ENCODE measurements around the gene KIF21B.

Gene KIF21B

DNA sequence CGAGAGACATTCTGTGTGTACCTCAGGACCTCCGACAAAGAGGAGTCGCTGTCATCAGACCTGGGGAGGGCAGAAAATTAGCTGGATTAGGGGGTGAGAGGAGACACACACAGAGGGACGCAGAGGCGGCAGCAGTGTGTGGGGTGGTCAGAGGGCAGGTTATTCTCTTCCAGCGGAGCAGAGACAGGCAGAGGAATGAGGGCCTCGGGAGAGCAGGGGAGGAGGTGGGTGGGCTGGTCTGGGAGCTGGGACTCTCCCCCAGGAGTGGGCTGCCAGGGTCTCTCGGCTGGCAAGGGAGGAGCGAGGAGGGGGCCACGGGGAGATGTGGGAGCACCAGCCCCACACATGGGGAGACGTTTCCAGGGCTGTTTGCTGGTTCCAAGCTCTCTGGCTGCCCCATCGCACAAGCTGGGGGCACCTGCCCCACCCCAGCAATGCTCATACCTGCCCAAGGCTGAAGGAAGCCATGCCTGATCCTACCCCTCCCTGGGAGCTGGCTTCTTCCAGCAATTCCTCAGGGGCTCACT lies 40.4 kb downstream of the KIF21B start:
- TF ChIP-seq EP300 (IDR thresholded peaks at IDR 0.05; ENCODE audit: borderline replicate concordance) (no peak), TEAD4 (IDR thresholded peaks at IDR 0.05) (no peak), FOXM1 (IDR thresholded peaks at IDR 0.05; ENCODE audit: borderline replicate concordance, low read depth) (no peak), NFIC (IDR thresholded peaks at IDR 0.05) (no peak), CREB1 (IDR thresholded peaks at IDR 0.05; ENCODE audit: low read depth) (no peak), RAD21 (IDR thresholded peaks at IDR 0.05; ENCODE audit: low read depth) (no peak), YY1 (IDR thresholded peaks at IDR 0.05; ENCODE audit: low read depth) (no peak), ZBTB7A (IDR thresholded peaks at IDR 0.05; ENCODE audit: low read depth) (no peak), CEBPB (IDR thresholded peaks at IDR 0.05) (no peak), TAF1 (IDR thresholded peaks at IDR 0.05; ENCODE audit: low read depth) (no peak), EGR1 (IDR thresholded peaks at IDR 0.05) (no peak), TCF12 (IDR thresholded peaks at IDR 0.05; ENCODE audit: low read depth) (no peak)
- TF ChIP-seq, protein P1, sequence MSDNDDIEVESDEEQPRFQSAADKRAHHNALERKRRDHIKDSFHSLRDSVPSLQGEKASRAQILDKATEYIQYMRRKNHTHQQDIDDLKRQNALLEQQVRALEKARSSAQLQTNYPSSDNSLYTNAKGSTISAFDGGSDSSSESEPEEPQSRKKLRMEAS (IDR thresholded peaks at IDR 0.05): no peak
- TF ChIP-seq, protein P2, sequence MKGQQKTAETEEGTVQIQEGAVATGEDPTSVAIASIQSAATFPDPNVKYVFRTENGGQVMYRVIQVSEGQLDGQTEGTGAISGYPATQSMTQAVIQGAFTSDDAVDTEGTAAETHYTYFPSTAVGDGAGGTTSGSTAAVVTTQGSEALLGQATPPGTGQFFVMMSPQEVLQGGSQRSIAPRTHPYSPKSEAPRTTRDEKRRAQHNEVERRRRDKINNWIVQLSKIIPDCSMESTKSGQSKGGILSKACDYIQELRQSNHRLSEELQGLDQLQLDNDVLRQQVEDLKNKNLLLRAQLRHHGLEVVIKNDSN (IDR thresholded peaks at IDR 0.05): no peak
- TF ChIP-seq, protein P3, sequence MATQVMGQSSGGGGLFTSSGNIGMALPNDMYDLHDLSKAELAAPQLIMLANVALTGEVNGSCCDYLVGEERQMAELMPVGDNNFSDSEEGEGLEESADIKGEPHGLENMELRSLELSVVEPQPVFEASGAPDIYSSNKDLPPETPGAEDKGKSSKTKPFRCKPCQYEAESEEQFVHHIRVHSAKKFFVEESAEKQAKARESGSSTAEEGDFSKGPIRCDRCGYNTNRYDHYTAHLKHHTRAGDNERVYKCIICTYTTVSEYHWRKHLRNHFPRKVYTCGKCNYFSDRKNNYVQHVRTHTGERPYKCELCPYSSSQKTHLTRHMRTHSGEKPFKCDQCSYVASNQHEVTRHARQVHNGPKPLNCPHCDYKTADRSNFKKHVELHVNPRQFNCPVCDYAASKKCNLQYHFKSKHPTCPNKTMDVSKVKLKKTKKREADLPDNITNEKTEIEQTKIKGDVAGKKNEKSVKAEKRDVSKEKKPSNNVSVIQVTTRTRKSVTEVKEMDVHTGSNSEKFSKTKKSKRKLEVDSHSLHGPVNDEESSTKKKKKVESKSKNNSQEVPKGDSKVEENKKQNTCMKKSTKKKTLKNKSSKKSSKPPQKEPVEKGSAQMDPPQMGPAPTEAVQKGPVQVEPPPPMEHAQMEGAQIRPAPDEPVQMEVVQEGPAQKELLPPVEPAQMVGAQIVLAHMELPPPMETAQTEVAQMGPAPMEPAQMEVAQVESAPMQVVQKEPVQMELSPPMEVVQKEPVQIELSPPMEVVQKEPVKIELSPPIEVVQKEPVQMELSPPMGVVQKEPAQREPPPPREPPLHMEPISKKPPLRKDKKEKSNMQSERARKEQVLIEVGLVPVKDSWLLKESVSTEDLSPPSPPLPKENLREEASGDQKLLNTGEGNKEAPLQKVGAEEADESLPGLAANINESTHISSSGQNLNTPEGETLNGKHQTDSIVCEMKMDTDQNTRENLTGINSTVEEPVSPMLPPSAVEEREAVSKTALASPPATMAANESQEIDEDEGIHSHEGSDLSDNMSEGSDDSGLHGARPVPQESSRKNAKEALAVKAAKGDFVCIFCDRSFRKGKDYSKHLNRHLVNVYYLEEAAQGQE (IDR thresholded peaks at IDR 0.05; ENCODE audit: low read depth): no peak

DNA sequence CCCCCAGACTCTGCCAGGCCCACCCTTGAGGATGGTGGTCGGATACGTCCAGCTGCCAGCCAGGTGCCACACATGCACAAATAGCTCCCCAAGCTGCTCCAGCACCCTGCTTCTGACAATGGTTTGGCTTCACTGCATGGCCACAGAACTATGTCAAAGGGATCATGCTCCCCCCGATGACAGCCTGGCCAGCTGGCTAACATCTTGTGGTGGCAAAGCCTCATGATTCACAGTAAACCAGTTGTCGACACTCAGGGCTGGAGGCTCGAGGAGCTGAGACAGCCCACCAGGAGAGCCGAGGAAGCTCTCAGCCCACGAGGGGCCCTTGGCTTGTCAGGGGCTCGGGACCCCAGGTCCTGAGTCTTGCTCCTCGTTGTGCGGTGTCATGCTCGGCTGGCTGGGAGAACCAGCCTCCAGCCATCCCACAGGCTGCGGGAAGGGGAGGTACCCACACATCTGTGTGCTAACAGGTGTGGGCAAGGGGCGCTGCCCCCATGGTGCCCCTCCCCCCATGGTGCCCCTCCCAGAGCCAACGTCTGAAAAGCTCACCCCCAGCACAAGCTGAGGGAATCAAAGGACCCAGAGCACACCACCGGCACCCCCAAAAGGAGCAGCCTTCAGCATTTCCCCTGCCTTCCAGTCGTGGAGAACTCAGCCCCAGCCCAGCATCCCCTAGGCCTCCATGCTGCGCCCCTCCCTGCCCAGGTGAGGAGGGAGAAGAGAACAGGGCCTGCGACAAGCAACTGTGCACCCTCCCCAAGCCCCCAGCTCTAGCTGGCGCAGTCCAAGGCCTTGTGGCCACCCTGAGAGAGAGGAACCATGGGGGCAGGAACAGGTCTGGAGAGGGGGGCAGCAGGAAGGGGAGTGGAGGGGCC lies 41.2 kb downstream of the KIF21B start:
- TF ChIP-seq EP300 (IDR thresholded peaks at IDR 0.05; ENCODE audit: borderline replicate concordance) (no peak), CEBPB (IDR thresholded peaks at IDR 0.05) (no peak), YY1 (IDR thresholded peaks at IDR 0.05; ENCODE audit: low read depth) (no peak), FOXM1 (IDR thresholded peaks at IDR 0.05; ENCODE audit: borderline replicate concordance, low read depth) (no peak), TAF1 (IDR thresholded peaks at IDR 0.05; ENCODE audit: low read depth) (no peak), TCF12 (IDR thresholded peaks at IDR 0.05; ENCODE audit: low read depth) (no peak), CREB1 (IDR thresholded peaks at IDR 0.05; ENCODE audit: low read depth) (no peak), NFIC (IDR thresholded peaks at IDR 0.05) (no peak), EGR1 (IDR thresholded peaks at IDR 0.05) (no peak), RAD21 (IDR thresholded peaks at IDR 0.05; ENCODE audit: low read depth) (no peak), ZBTB7A (IDR thresholded peaks at IDR 0.05; ENCODE audit: low read depth) (no peak), TEAD4 (IDR thresholded peaks at IDR 0.05) (no peak)
- TF ChIP-seq, protein P2 (IDR thresholded peaks at IDR 0.05): no peak
- TF ChIP-seq, protein P1 (IDR thresholded peaks at IDR 0.05): no peak
- TF ChIP-seq, protein P3 (IDR thresholded peaks at IDR 0.05; ENCODE audit: low read depth): no peak

DNA sequence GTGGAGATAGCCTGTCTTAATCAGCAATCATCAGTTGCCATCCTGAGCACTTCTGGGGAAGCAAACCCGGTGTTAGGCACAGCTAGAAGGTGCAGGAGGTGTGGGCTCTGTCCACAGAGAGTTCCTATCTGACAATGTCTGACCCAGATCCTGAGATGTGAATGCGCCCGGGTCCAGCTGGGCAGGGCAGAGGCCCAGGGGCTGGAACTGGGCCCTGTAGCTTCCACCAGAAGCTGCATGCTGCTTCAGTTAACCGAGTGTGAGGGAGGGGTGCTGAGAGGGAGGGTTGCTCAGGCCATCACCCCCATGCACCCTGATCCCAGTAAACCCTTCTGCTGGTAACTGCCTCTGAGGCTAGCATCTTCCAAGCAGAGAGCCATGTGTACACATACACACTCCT lies 42.2 kb downstream of the KIF21B start:
- TF ChIP-seq EGR1 (IDR thresholded peaks at IDR 0.05): no peak
- TF ChIP-seq, protein P2 (IDR thresholded peaks at IDR 0.05): no peak
- TF ChIP-seq TCF12 (IDR thresholded peaks at IDR 0.05; ENCODE audit: low read depth): no peak
- no peak for TF ChIP-seq TEAD4 (IDR thresholded peaks at IDR 0.05)
- TF ChIP-seq RAD21 (IDR thresholded peaks at IDR 0.05; ENCODE audit: low read depth): no peak
- no peak for TF ChIP-seq NFIC (IDR thresholded peaks at IDR 0.05)
- TF ChIP-seq, protein P3 (IDR thresholded peaks at IDR 0.05; ENCODE audit: low read depth): no peak
- no peak for TF ChIP-seq EP300 (IDR thresholded peaks at IDR 0.05; ENCODE audit: borderline replicate concordance)
- no peak for TF ChIP-seq CREB1 (IDR thresholded peaks at IDR 0.05; ENCODE audit: low read depth)
- TF ChIP-seq, protein P1 (IDR thresholded peaks at IDR 0.05): no peak
- TF ChIP-seq YY1 (IDR thresholded peaks at IDR 0.05; ENCODE audit: low read depth): no peak
- TF ChIP-seq ZBTB7A (IDR thresholded peaks at IDR 0.05; ENCODE audit: low read depth): no peak
- TF ChIP-seq CEBPB (IDR thresholded peaks at IDR 0.05): no peak
- TF ChIP-seq TAF1 (IDR thresholded peaks at IDR 0.05; ENCODE audit: low read depth): no peak
- TF ChIP-seq FOXM1 (IDR thresholded peaks at IDR 0.05; ENCODE audit: borderline replicate concordance, low read depth): no peak
